NCI-H128 (cell line): ENCODE results near the gene NTRK3.

ENCODE experiments used
- DNase-seq: peaks from one replicate; lab custom pipeline; 2025; ENCODE audit not compliant: unreplicated experiment; lab: John Stamatoyannopoulos, UW

The NTRK3 gene

DNA sequence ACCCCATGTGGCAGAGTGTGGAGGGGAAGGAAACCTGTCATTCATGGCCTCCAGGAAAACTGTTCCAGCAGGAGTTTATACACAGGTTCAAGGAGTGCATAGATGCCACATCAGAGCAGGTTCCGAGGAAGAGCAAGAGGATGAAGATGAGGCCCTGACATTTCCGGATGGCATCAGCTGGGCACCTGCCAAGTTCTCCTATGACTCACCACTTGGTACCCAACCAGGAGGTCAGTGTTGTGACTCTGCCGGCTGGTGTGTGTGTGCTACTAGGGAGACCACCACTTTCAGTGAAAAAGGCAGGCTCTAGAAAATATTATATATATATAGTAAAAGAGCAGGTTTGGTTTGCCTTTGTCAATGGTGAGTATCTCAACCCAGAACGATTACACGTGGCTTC is 69.3 kb downstream of the NTRK3 start:
- no peak for DNase-seq

DNA sequence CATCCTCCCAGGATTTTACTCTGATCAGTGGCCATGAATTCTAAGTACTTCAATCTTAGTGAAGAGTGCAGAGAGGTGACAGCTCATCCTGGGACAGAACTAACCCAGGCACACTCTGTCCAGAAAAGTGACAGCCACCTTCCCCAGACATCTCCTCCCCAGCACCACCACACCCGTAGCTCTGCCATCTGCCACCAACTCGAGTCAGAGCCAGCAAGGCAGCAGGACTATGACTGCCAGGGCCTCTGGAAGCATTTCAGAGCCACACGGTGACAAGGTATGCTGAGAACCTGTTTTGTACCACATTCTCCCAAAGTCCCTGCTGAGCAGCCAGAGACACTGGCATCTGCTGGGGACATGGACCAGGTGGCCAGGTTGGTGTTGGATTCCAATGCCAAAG is 71.0 kb downstream of the NTRK3 start:
- no peak for DNase-seq

DNA sequence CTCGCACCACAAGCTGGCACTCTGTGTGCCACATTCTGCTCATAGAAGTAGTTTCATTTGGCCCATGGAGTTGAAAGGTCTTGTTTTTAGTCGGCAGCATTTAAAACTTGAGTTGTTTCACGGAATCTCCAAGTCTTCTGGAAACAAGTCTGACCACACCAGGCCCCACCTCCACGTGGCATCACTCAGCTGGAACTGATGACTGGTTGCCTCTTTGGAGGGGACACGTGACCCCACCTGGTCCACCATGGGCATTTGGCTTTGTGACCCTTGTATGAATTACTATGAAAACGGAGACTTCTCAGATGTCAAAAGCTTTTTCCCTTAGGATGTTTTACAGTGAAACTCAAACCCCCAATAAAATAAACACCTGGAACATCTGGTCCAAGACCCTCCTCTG is 74.9 kb downstream of the NTRK3 start:
- DNase-seq, result no peak

GRCh38 chr15:88179562-88179961 is 77.0 kb downstream of the NTRK3 start:
- DNase-seq, result no peak

DNA sequence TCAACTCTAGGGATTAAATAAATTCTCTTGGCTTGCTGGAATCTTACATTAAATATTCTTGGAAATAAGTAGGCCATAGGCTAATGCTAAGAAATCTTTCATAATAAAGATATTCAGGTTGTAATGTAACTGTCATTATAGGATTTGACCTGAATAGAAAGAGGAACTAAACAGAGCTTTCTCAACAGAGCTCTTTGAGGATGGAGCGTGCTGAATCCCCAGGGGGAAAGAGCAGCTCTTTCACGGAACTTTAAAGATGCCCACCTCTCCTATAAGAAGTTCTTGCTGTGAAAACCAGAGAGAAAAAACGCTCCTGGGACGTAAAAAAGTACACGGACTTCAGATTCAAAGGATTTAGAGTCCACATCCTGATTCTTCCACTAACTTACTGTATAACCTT is 77.9 kb downstream of the NTRK3 start:
- DNase-seq, result no peak

DNA sequence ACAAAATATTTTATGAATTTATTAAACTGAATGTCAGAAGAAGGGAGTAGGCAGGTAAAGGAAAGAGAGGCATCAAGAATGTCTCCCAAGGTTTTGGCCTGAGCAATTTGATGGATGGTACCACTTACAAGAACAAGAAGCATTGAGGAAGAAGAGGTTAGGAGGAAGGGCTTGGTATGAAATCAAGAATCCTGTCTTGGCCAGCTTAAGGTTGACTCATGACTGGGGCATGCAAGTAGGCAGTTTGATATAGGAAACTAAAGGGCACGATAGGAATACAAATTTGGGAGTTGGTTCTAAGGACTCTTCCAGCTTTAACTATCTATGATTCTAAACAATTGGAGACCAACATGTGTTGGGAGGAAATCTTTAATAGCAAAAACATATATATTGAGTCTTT is 79.1 kb downstream of the NTRK3 start:
- DNase-seq, result no peak

- no peak for DNase-seq
Observed at GRCh38 chr15:88174571-88174970, 82.0 kb downstream of the NTRK3 start.

DNA sequence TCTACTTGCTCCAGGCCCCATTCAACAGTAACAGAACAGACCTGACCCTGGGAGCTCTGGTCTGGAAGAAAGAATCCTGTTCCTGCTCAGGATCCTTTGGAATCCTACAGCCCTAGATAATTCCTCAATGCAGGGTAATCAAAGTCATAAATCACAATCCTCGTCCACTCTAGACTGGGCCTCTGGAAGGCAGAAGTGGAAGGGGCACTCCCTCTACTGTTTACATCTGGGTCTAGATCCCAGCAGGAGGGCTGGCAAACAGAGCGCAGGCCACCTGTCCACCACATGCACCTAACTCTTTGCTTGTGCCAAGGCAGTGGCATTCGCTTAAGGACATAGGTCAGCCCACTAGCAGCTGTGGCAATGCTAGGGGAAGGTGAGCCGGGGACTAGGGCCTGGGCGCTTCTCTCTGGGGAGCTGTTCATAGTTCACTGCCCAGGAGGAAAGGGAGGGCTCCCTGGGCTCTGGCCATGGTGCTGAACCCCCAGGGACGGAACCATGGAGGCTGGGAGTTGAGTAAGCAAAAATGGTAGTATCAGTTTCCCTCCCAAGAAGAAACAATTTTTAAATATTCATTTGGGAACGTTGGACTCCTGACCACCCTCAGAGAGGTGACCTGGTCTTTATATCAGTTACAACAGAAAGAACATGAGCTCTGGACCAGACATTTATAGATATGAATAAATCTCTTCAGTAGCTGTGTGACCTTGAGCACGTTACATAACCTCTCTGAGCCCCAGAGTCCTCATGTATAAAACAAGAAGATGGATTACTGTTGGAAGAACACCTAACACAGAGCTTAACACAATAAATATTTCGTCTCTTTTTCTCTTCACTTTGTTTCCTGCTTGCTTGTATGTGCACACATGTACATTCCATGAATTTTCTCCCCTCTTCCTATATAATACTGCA is 90.2 kb downstream of the NTRK3 start:
- no peak for DNase-seq

DNA sequence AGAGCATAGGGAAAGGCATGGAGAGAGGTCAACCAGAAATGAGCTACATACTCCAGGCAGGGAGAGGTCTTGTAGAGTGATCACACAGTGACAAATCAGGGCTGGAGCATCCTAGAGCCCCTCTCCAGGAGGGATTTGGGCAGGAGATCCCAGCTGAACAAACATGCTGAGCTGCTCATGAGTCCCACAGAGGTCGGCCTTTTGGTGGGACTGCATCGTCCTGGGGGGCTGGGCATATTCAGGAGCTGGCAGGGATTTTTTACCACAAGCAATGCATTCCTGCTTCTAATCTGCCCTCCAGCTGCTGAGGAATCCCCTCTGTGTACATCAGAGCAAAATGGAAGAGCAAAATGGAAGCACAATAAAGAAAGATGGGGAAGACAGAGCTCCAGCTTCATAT is 94.9 kb downstream of the NTRK3 start:
- no peak for DNase-seq

DNA sequence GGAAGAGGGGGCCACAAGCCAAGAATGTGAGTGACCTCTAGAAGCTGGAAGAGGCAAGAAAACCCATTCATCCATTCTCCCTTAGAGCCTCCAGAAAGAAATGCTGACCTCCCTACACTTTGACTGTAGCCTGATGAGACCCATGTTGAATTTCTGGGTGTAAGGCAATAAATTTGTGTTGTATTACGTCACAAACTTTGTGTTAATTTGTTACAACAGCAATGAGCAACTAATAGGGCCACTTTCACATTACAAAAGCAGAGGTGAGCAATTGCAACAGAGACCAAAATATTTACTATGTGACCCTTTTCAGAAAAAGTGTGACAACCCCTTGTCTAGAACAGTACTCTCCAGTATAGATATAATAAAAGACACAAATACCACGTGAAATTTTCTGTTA is 101.2 kb downstream of the NTRK3 start:
- DNase-seq, result no peak

GRCh38 chr15:88152672-88153071 is 103.9 kb downstream of the NTRK3 start:
- DNase-seq, result no peak

- peak; percentile 6 for DNase-seq
Observed at GRCh38 chr15:88147760-88148159, 108.8 kb downstream of the NTRK3 start.

- DNase-seq, result no peak
Observed at GRCh38 chr15:88144921-88145653, 111.5 kb downstream of the NTRK3 start.

DNA sequence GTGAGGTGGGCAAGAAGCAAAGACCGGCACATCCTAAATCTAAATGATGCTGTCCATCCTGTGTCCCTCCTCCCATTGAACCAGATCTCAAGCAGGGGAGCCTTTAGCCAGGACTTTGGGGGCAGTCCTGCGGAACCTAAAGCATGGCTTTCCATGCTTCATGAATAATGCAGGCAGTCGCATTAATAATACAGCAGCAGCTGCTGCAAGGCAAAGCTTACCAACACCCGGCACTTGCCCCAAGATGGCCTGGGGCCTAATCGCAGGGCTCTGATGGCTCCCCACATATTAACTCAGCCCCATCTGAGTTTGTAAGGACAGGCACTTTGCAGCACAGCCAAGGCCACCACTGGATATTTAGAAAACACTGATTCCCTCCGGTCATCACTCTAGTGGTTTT is 114.4 kb downstream of the NTRK3 start:
- DNase-seq, result no peak

DNA sequence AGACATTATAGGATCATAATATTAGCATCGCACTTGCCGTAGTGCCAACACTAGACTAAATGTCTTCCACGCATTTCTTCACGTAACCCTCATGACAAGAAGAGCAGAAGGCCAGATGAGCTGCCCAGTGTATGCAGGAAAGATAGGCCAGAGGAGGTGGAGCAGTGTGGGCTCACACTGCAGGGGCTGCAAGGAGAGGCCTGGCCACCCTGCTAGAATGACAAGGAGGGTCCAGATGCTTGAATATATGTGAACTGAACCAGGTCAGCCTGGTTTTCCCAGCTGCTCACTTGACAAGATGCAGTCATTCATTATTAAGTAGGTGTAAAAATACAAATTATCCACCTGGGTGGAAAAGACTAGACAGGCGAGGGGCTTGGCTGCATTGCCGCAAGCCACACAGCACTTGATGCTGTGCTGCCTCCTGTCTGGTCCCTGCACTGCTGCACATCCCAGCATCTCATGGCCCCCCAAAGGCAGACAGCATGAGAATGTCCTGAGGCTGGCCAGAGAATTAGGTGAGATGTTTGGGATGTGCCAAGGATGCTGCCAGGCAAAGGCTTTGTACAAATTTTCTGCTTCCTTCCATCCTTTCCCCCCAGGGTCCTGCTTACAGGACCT is 115.2 kb downstream of the NTRK3 start:
- no peak for DNase-seq

- DNase-seq, result no peak
Observed at GRCh38 chr15:88140398-88140797, 116.1 kb downstream of the NTRK3 start.

GRCh38 chr15:88139936-88140335 is 116.6 kb downstream of the NTRK3 start:
- no peak for DNase-seq

DNA sequence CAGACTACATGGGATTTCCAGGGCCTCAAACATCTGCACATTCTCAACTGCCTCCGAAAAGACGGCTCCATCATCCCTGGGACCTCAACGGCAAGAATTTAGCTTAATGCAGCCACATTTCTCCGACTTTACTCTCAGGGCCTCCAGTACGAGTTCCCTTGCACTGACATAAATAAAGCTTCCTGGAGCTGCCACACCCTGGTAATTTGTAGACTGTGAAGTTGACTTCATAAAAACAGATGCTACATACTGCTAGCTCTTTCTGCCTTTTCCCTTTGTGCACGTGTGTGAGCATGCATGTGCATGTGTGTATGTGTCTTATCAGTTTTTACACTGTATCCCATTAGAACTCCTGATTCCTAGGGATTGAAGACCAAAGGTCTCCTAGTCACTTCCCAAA is 122.7 kb downstream of the NTRK3 start:
- DNase-seq, result no peak

DNA sequence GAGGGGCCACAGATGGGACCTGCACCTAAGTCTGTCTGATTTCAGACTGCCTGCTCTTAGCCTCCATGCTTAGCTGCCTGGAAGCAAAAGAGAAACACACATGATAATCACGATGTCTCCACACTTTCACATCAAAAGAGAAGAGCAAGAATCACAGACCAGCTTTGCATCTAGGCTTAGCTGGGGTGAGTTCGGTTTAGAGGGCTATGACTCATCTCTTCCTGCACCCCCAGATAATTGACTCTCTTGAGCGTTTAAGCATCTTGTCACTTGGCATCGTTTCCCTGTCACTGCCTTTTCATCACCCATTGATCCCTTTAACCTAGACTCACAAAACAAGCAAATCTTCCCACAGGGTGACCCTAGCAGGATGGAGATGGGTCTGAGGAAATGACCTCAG is 124.0 kb downstream of the NTRK3 start:
- DNase-seq, result no peak

GRCh38 chr15:88131937-88132336 is 124.6 kb downstream of the NTRK3 start:
- no peak for DNase-seq

DNA sequence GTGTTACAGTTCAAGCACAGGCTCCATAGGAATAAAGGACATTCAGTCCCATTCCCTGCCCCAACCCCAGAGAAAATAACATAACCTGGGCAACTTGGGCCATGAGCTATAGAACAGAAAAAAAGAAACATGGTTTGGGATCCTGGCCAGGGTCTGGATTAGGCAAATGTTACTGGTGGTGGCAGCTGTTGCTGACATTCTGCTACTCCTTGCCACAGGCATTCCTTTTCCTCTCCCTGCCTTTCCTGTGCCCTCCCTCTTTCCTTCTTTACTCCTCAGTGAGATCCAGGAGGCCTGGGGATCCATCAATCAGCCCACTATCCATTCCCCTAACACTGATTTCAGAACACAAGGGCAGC is 129.1 kb downstream of the NTRK3 start:
- no peak for DNase-seq
